Esophagus squamous epithelium (tissue), 4 donors: ENCODE results near the gene GTF3A.

Experiments used
- POLR2A ChIP-seq, 4 donors: fragments of 450-650 bp; IDR thresholded peaks; one replicate each; pipeline ENCODE4 v1.6.1; 2017; ENCODE audit warnings: antibody characterized with exemption in 4 of 4, mild to moderate bottlenecking in 4 of 4, moderate library complexity in 3 of 4
- TF ChIP-seq, protein P1 (sequence below), 6 experiments: fragments of 450-650 bp in 4 of 6; fragments of 200-600 bp in 2 of 6; sonication (generic) in 2 of 6; IDR thresholded peaks; one replicate each; pipeline ENCODE4 v1.5.1; 2016 to 2019; ENCODE audit warnings: antibody characterized with exemption in 6 of 6, mild to moderate bottlenecking in 4 of 6, moderate library complexity in 4 of 6

DNA sequence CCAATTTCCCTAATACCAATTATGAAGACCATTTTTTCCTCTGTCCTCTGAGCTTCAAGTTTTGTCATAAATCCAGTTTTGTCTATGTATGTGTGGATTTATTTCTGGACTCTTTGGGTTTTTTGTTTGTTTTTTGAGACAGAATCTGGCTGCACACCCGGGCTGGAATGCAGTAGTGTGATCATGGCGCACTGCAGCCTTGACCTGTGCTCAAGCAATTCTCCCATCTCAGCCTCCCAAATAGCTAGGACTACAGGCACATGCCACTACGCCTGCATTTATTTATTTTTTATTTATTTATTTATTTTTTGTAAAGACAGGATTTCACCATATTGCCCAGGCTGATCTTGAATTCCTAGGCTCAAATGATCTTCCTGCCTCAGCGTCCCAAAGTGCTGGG, 45.3 kb upstream of the GTF3A start:
- no peak for TF ChIP-seq POLR2A (IDR thresholded peaks at IDR 0.05)
- TF ChIP-seq, protein P1, sequence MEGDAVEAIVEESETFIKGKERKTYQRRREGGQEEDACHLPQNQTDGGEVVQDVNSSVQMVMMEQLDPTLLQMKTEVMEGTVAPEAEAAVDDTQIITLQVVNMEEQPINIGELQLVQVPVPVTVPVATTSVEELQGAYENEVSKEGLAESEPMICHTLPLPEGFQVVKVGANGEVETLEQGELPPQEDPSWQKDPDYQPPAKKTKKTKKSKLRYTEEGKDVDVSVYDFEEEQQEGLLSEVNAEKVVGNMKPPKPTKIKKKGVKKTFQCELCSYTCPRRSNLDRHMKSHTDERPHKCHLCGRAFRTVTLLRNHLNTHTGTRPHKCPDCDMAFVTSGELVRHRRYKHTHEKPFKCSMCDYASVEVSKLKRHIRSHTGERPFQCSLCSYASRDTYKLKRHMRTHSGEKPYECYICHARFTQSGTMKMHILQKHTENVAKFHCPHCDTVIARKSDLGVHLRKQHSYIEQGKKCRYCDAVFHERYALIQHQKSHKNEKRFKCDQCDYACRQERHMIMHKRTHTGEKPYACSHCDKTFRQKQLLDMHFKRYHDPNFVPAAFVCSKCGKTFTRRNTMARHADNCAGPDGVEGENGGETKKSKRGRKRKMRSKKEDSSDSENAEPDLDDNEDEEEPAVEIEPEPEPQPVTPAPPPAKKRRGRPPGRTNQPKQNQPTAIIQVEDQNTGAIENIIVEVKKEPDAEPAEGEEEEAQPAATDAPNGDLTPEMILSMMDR (IDR thresholded peaks at IDR 0.05), result no peak
